PC-3 (cell line): ENCODE results near the gene BCAT1. TPM values are rescaled to one million over a fixed set of nuclear protein-coding genes. Genes with fewer than 3 reads are reported as not detected.

Experiments
- ATAC-seq: fragments of 200-7000 bp; cut with Tn5 transposase; 2 replicates; pipeline ENCODE4 v1.9.1; 2020; ENCODE audit warnings: mild to moderate bottlenecking, moderate library complexity
- BruUV-seq: library from RNA; stranded (reverse); fragments of 400-500 nt; replicated peaks from 2 replicates; lab custom pipeline; 2021; lab: Mats Ljungman, UMichigan
- CTCF ChIA-PET: fragments of 300-600 bp; sonication (Branson Sonifier 250); formaldehyde crosslinking; loops from one replicate; lab custom pipeline; 2022; ENCODE audit warnings: antibody characterized with exemption; lab: Charles Lee
- POLR2A ChIA-PET: fragments of 300-600 bp; sonication (Branson Sonifier 250); formaldehyde crosslinking; loops from one replicate; lab custom pipeline; 2022; ENCODE audit warnings: antibody characterized with exemption; ENCODE audit not compliant: unreplicated experiment; lab: Charles Lee
- DNase-seq: peaks from one replicate; pipeline ENCODE4 v3.0.0-alpha.2; 2015
- H2AFZ ChIP-seq: fragments of 300-600 bp; sonication (generic); 2 replicates; pipeline ENCODE4 v1.6.0; 2016; ENCODE audit warnings: antibody characterized with exemption, low read length
- H3F3A ChIP-seq: fragments of 300-600 bp; sonication (generic); one replicate; pipeline ENCODE4 v1.6.0; 2017; ENCODE audit warnings: antibody characterized with exemption, low read length, control low read depth, mild to moderate bottlenecking; ENCODE audit not compliant: unreplicated experiment
- H3K27ac ChIP-seq: fragments of 300-600 bp; sonication (generic); 2 replicates; pipeline ENCODE4 v1.5.1; 2016; ENCODE audit warnings: mild to moderate bottlenecking, low read length
- H3K27me3 ChIP-seq: fragments of 300-600 bp; sonication (generic); 2 replicates; pipeline ENCODE4 v1.6.1; 2016; ENCODE audit warnings: low read length, mixed read lengths
- H3K36me3 ChIP-seq: fragments of 300-600 bp; sonication (generic); 2 replicates; pipeline ENCODE4 v1.6.1; 2016; ENCODE audit warnings: low read depth, mixed run types, low read length, mixed read lengths
- H3K4me1 ChIP-seq: fragments of 300-600 bp; sonication (generic); 2 replicates; pipeline ENCODE4 v1.5.1; 2016; ENCODE audit warnings: low read length; ENCODE audit not compliant: insufficient read depth
- H3K4me2 ChIP-seq: fragments of 300-600 bp; sonication (generic); 2 replicates; pipeline ENCODE4 v1.6.0; 2016; ENCODE audit warnings: low read length
- H3K4me3 ChIP-seq: fragments of 300-600 bp; sonication (generic); 2 replicates; pipeline ENCODE4 v1.5.1; 2016; ENCODE audit warnings: mild to moderate bottlenecking, low read length, mixed read lengths
- H3K79me2 ChIP-seq: fragments of 300-600 bp; sonication (generic); 2 replicates; pipeline ENCODE4 v1.6.1; 2017; ENCODE audit warnings: low read length, mixed read lengths
- H3K9ac ChIP-seq: fragments of 300-600 bp; sonication (generic); 2 replicates; pipeline ENCODE4 v1.6.0; 2016; ENCODE audit warnings: mild to moderate bottlenecking, low read length
- H3K9me2 ChIP-seq: fragments of 300-600 bp; sonication (generic); replicated peaks from 2 replicates; pipeline ENCODE4 v1.6.1; 2016; ENCODE audit warnings: mixed run types, low read length, mixed read lengths
- H3K9me3 ChIP-seq: fragments of 300-600 bp; sonication (generic); 2 replicates; pipeline ENCODE4 v1.6.1; 2016; ENCODE audit warnings: low read length, mixed read lengths
- H4K20me1 ChIP-seq: fragments of 300-600 bp; sonication (generic); 2 replicates; pipeline ENCODE4 v1.6.1; 2016; ENCODE audit warnings: low read length, mixed read lengths
- CTCF ChIP-seq: fragments of 300-600 bp; sonication (generic); conservative IDR thresholded peaks from 2 replicates; pipeline ENCODE4 v1.5.1; 2017; ENCODE audit warnings: antibody characterized with exemption, low read depth, mild to moderate bottlenecking, low read length
- EZH2 ChIP-seq: fragments of 300-600 bp; sonication (generic); IDR thresholded peaks from one replicate; pipeline ENCODE4 v1.6.1; 2017; ENCODE audit warnings: antibody characterized with exemption, mild to moderate bottlenecking, low read length; ENCODE audit not compliant: unreplicated experiment
- EZH2phosphoT487 ChIP-seq: fragments of 300-600 bp; sonication (generic); IDR thresholded peaks from 2 replicates; pipeline ENCODE4 v1.6.1; 2018; ENCODE audit warnings: mild to moderate bottlenecking, antibody characterized with exemption, low read length, borderline replicate concordance
- intact Hi-C: fragments of 100-400 bp; cut with micrococcal nuclease; formaldehyde crosslinking; loops from 2 replicates; pipeline ENCODE4 v1.9.0; 2023
- total RNA-seq: library from RNA; depleted of rRNA; stranded (reverse); fragments of >200 nt; gene quantifications from 2 replicates; pipeline ENCODE4 v1.2.3, GENCODE V29; 2014

BCAT1 gene
- total RNA-seq, 1 experiment from 2014 or later = not detected

GRCh38 chr12:24833513-24833912, 115.4 kb downstream of the BCAT1 start:
- no peaks in the 10 kb centered on the region for H3K36me3 ChIP-seq
- H3K9ac ChIP-seq = no peak overlapping the region
- H3K9me2 ChIP-seq = no peaks in the 10 kb centered on the region
- DNase-seq (no peak), ATAC-seq (no peak)
- no peaks in the 10 kb centered on the region for H3F3A ChIP-seq
- no peaks in the 10 kb centered on the region for H3K9me3 ChIP-seq
- CTCF ChIA-PET = no interaction called here
- no TSS peak for BruUV-seq
- TF ChIP-seq EZH2 = no peak
- TF ChIP-seq CTCF = no peak
- H2AFZ ChIP-seq = no peak overlapping the region
- H3K4me3 ChIP-seq = no peak overlapping the region
- no peak overlapping the region for H3K4me2 ChIP-seq
- POLR2A ChIA-PET = no interaction called here
- H4K20me1 ChIP-seq = no peaks in the 10 kb centered on the region
- intact Hi-C loops = no loop called here
- peaks cover 2% of the 10 kb centered on the region; the same call in 1 of the 2 replicates for H3K27me3 ChIP-seq
- H3K27ac ChIP-seq = no peak overlapping the region
- no peaks in the 10 kb centered on the region for H3K79me2 ChIP-seq
- no peaks in the 10 kb centered on the region for H3K4me1 ChIP-seq

GRCh38 chr12:24823808-24824515, 124.9 kb downstream of the BCAT1 start:
- H3K4me3 ChIP-seq = no peak overlapping the region
- intact Hi-C loops = no loop called here
- DNase-seq (no peak), ATAC-seq (no peak)
- H3K9ac ChIP-seq = no peak overlapping the region
- no peaks in the 10 kb centered on the region for H3K9me3 ChIP-seq
- ChIA-PET CTCF (no interaction called here), POLR2A (no interaction called here)
- no peaks in the 10 kb centered on the region for H4K20me1 ChIP-seq
- H3K9me2 ChIP-seq = no peaks in the 10 kb centered on the region
- H3K4me1 ChIP-seq = no peaks in the 10 kb centered on the region
- TF ChIP-seq EZH2phosphoT487 = no peak
- BruUV-seq = no TSS peak
- no peak overlapping the region for H2AFZ ChIP-seq
- H3K27ac ChIP-seq = no peak overlapping the region
- no peaks in the 10 kb centered on the region for H3K36me3 ChIP-seq
- H3K27me3 ChIP-seq = no peaks in the 10 kb centered on the region
- H3F3A ChIP-seq = no peaks in the 10 kb centered on the region
- H3K4me2 ChIP-seq = no peak overlapping the region
- H3K79me2 ChIP-seq = no peaks in the 10 kb centered on the region

GRCh38 chr12:24822121-24822899, 126.6 kb downstream of the BCAT1 start:
- Histone ChIP-seq H3K4me1 (no peaks in the 10 kb centered on the region), H3K9me3 (no peaks in the 10 kb centered on the region), H2AFZ (no peak overlapping the region), H3K9me2 (no peaks in the 10 kb centered on the region), H3K79me2 (no peaks in the 10 kb centered on the region), H3F3A (no peaks in the 10 kb centered on the region), H4K20me1 (no peaks in the 10 kb centered on the region), H3K27ac (no peak overlapping the region), H3K4me3 (no peak overlapping the region), H3K27me3 (no peaks in the 10 kb centered on the region), H3K9ac (no peak overlapping the region), H3K36me3 (no peaks in the 10 kb centered on the region), H3K4me2 (no peak overlapping the region)
- TF ChIP-seq CTCF (no peak), EZH2phosphoT487 (no peak), EZH2 (no peak)
- ChIA-PET CTCF (no interaction called here), POLR2A (no interaction called here)
- DNase-seq (no peak), ATAC-seq (no peak)
- no TSS peak for BruUV-seq
- intact Hi-C loops = no loop called here
